Activated CD4-positive, alpha-beta T cell treated with anti-CD3 and anti-CD28 coated beads, Interleukin-2, Interleukin-6, amounts not matched to agents 100 ng/mL and 50 ng/mL, durations not matched to agents 16 hours and 8 hours (primary cell): ENCODE data around the gene NFAM1.

ENCODE experiments used
- DNase-seq: peaks from one replicate; pipeline ENCODE4 v3.0.0-alpha.2; 2020

Gene NFAM1

GRCh38 chr22:42412744-42413333 lies 19.4 kb downstream of the NFAM1 start:
- DNase-seq = no peak

- no peak for DNase-seq
These were observed 21.5 kb downstream of the NFAM1 start for GRCh38 chr22:42410708-42411107.

- DNase-seq = no peak
These were observed 23.2 kb downstream of the NFAM1 start for GRCh38 chr22:42408810-42409529.

GRCh38 chr22:42408276-42408675 lies 23.9 kb downstream of the NFAM1 start:
- DNase-seq = no peak

GRCh38 chr22:42404266-42404665 lies 27.9 kb downstream of the NFAM1 start:
- DNase-seq = no peak

- no peak for DNase-seq
These were observed 30.5 kb downstream of the NFAM1 start for GRCh38 chr22:42401535-42402334.

- no peak for DNase-seq
These were observed 31.2 kb downstream of the NFAM1 start for GRCh38 chr22:42400811-42401534.

GRCh38 chr22:42399315-42400271 lies 32.6 kb downstream of the NFAM1 start:
- no peak for DNase-seq

GRCh38 chr22:42397332-42398249 lies 34.6 kb downstream of the NFAM1 start:
- DNase-seq = no peak

GRCh38 chr22:42396621-42397331 lies 35.4 kb downstream of the NFAM1 start:
- DNase-seq = no peak

- DNase-seq = no peak
These were observed 43.1 kb downstream of the NFAM1 start for GRCh38 chr22:42389143-42389542.

- DNase-seq = no peak
These were observed 43.9 kb downstream of the NFAM1 start for GRCh38 chr22:42388130-42388797.

- DNase-seq = no peak
These were observed 44.6 kb downstream of the NFAM1 start for GRCh38 chr22:42387631-42388030.

- no peak for DNase-seq
These were observed 46.5 kb downstream of the NFAM1 start for GRCh38 chr22:42385696-42386095.

- DNase-seq = no peak
These were observed 47.7 kb downstream of the NFAM1 start for GRCh38 chr22:42384506-42384905.

GRCh38 chr22:42383851-42384417 lies 48.3 kb downstream of the NFAM1 start:
- DNase-seq = no peak

GRCh38 chr22:42383287-42383686 lies 48.9 kb downstream of the NFAM1 start:
- DNase-seq = no peak

GRCh38 chr22:42380769-42381551 lies 51.2 kb downstream of the NFAM1 start:
- no peak for DNase-seq
